Putamen (tissue), 1 donor: ENCODE results near the gene EPS15.
"Not testable (repeated sequence)": the region's sequence is repeated elsewhere in the genome, so short reads cannot be mapped to it uniquely, and the experiment has no call there.

ENCODE experiments used
- DNase-seq: peaks from one replicate; pipeline ENCODE4 v3.0.0-alpha.2; 2016; ENCODE audit warnings: low spot score

EPS15 gene

DNA sequence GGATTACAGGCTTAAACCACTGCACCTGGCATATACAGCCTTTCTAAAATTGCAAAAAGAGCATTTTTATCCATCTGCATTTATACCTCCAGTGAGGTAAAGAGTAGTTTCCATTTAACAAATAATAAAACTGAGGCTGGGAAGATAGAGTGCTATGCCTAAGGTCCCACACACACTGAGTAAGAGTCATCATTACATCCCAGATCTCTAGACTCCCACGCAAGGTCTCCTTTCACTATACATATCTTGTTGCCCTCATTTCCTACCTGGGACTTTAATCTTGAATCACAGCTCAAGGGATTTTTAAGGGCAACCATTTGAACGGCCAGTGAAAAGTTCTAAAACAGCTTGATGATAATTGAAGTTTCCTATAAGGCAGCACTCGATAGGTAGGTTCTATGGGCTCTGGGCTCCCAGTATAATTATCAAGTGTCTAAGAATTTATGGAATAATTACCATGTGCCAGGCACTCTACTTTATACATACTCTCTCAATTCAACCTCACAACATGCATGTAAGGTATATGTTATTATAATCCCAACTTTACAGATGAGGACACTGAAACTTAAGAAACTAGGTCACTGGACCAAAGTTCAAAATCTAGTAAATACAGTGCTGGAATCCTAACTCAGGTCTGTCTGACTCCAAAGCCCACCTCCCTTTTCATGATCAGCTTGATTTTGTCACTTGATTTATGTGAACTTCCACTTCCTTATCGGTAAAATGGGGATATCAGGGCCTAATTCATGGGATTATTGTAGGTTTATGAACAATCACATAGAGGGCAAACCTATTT is 23.3 kb upstream of the EPS15 start:
- no peak for DNase-seq

DNA sequence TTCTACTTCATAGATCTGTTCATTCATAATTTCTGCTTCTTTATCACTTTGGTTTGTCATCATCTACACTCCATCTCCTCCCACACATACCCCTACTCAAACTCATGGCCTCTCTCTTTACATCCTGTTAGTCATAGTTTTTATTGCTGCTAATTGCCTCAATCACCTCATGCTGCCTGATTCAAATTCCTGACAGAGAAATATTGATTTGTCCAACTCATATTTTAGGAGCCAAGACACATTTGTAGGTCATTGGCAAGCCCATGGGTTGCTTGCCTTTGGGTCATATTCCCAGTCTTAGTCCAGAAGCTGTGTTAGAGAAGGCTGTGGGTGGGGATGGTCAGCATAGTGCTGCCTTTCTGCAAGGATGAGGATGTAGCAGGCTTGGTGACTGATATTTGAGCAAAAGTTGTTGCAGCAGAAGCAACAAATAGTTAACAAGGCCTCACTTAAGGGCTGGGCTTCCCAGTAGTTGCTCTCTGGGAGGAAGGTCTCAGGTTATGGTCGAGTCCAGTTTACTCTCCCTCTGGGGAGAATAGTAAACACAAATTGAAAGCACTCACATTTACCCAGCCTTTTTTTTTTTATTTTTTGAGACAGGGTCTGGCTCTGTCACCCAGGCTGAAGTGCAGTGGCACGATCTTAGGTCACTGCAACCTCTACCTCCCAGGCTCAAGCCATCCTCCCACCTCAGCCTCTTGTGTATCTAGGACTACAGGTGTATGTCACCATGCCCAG is 22.4 kb upstream of the EPS15 start:
- DNase-seq = no peak

DNA sequence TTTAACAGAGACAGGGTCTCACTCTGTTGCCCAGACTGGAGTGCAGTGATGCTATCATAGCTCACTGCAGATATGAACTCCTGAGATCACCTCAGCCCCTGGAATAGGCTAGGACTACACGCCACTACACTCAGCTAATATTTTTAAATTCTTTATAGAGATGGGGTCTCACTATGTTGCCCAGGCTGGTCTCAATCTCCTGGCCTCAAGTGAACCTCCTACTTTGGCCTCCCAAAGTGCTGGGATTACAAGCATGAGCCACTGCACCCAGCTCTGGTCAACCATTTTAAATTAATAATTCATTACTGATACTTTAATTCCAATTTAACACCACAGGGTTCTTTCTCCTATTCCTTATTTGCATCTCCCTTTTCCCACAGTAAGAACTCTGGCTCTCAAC is 18.5 kb upstream of the EPS15 start:
- DNase-seq = no peak

DNA sequence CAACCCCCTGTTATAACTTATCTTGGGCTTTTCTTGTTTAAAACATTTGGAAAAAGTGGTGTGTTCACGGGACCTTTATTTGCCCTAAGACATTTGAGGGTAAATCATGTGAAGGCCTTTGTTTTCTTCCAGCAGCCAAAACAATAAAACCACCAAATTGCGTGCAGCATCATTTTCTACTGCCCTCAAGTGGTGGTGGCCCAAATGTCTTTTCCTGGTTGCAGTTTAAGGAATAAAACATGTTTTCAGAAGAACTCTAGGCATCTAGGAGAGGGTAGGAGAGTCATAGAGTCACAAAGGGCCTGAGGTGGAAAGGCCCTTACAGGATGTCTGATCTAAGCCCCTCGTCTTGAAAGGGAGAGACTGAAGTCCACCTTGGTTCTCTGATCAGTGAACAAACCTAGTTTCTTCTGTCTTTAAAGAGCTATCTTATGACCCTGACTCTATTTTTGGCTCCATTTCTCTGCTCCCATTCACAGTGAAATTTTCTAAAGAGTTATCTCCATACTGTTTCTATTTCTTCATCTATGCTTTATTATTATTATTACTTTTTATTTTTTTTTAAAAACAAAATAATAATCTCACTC is 16.0 kb upstream of the EPS15 start:
- peak; percentile 87 for DNase-seq

DNA sequence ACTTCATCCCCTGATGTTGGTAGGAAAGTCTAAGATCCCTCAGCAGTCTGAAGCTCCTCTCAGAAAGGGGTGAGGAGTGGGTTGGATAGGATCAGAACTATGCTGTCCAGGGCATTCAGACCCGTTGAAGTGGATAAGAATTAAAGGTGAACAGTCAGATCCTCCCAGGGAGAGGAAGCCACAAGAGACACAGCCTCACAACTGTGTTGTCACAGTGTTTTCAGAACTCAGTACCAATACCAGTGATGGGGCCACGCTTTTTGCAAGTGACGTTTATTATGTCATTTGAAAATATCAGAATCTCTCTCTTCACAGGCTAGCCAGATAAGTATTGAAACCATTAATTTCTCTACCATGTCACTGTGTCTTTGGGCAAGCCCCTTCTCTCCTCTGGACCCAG is 15.4 kb upstream of the EPS15 start:
- DNase-seq = no peak

DNA sequence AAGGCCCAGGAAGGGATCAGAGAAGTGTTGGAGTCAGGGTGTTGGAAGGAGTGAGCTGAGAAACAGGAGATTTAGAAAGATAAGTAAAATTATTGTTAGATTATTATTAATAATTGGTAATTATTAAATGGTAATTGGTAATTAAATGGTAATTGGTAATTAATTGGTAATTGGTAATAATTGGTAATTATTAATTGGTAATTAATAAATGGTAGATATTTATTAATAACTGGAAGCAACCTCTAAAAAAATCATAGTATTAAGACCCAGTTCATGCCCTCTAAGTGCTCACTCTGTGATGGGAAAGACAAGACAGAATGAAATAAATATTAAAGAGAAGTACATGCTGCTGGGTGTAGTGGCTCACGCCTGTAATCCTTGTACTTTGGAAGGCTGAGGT is 13.8 kb upstream of the EPS15 start:
- no peak for DNase-seq

DNA sequence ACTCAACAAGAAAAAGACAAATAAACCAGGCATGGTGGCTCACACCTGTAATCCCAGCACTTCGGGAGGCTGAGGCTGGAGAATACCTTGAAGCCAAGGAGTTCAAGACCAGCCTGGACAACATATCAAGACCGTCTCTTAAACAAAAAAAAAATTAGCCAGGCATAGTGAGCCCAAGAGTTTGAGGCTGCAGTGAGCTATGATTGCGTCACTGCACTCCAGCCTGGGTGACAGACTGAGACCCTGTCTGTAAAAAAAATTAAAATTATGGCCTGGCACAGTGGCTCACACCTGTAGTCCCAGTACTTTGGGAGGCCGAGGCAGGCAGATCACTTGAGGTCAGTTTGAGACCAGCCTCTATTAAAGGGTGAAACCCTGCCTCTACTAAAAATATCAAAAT is 11.4 kb upstream of the EPS15 start:
- not testable (repeated sequence) for DNase-seq

DNA sequence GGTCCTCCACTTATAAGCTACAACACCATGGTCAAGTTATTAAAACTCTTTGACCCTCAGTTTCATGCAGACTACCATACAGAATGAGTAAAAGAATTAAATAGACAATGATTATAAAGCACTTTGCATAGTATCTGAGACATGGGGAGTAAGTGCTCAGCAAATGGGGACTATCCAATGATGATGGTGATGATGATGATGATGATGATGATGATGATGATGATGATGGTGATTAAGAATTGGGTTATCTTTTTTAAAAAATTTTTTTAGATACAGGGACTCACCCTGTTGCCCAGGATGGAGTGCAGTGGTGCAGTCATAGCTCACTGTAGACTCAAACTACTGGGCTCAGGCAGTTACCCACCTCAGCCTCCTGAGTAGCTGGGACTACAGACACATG is 8.1 kb upstream of the EPS15 start:
- no peak for DNase-seq

DNA sequence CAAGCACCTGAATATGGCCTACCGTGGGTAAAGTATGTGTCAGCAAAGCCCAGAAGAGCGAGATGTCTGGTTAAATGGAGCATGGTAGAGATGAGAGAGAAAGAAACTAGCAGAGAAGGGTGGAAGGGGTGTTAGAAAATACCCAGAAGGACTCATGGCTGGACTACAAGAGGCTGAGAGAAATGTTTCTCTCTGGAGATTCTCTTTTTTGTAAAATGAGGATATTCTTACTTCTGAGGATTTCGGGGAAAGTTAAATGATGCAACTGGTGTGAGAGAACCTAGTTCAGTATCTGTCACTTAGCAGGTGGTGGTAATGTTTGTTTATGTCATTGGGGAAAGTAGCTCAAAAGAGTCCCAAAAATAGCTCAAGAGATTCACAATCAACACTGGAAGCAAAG is 7.2 kb upstream of the EPS15 start:
- no peak for DNase-seq

DNA sequence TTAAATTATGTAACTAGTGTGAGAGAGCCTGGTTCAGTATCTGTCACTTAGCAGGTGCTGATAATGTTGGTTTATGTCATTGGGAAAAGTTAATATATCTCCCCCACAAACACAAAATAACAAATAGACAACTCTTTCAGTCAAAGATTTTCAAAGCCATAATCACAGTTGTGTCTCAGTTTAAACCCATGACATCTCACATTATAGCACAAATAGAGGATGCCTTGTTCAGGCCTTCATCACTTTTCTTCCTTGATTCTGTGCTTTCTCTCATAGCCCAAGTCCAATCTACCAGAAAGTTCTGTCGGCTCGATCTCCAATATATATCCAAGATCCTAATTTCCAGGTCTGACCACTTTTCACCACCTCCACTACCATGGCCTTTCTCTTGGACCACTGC is 6.2 kb upstream of the EPS15 start:
- no peak for DNase-seq

DNA sequence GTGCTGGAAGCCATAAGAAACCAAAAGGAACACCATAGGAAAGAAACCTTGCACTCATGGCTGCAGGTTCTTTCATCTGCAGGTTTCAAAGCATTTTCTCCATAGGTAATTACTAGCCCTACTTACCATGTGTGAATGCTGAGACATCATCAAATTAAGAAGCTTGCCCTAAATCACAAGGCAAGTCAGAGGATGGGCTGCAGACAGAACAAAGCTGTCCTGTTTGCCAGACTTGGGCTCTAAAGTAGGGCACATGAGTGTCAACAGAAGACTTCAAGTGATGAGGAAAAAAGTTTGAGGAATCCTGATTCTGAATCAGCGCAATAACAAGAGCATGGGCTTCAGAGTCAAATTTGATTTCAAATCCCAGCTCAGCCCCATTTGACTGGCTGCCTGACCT is 5.8 kb upstream of the EPS15 start:
- DNase-seq = no peak

DNA sequence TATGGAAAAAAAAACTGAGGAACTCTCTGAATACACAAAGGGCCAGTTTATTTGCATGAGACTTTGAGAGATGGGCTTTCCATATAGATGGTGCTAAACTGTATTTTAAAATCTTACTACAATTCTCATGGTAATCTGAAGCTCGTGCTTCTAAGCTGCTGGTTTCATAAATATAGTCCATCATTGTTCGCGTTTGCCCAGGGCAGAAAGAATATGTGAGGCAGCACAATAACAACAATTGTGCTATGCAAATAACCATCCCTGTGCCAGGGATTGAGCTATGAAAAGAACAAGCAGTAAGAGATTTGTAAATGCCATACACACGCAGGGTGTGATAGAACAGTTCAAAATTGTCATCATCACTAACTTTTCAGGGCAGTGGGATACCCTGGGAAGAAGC is 4.9 kb upstream of the EPS15 start:
- peak; percentile 87 for DNase-seq

DNA sequence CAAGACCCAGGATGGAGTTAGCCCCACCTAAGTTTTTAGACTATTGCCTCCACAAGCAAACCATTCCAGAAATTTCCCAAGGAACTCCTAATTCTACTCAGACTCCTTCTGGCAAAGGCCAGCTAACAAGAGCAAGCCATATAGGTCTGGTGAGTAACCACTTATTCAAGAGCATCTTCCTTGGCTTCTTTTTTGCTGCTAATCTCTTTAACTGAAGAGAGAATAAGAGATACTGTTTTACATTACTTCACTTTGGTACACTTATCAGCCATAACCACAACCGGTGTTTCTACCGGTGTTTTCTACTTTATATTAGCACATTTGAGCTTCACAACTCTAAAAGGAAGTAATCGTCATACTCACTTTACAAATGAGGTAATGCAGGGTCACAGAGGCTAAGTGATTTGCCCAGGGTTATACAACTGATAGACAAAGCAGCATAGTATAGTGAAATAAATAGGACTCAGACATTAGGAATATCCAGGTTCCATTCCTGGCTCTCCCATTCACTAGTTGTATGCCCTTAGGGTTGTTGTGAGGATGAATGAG is 1.7 kb upstream of the EPS15 start:
- DNase-seq = no peak

DNA sequence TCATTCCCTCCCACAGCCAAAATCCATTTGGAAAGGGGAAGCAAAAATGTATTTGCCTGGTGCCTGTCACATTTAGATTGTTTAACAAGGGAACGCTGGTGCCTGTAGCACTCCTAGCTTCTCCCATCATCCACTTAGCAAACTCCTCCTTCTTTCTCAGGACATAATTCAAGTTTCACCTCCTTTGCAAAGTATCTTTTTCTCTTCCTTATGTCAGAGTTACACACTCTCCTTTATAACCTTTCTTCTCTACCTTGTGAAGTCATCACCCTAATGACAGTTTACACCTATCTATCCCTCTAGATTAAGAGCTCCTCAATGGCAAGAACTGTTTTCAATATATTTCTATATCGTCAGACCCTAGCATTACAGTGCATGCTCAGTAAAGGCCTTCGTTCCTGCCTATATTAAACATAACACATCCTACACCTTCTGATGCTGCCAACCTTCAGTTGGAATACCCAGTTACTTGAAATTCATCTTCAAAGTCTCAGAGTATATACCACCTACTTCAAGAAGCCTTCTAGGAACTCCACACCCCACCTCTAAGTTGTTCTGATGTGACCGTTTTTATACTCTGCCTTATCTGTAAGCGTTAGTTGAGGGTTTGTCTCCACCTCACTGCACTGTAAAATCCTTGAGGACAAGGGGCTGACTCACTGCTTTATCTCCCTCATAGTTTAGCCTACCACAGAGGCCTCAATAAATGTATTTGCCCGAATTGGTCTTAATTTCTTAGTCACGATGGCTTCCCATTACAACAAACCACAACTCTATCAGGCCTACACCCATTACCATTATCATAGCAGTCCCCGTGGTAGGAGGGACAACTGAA is 1.0 kb upstream of the EPS15 start:
- no peak for DNase-seq

DNA sequence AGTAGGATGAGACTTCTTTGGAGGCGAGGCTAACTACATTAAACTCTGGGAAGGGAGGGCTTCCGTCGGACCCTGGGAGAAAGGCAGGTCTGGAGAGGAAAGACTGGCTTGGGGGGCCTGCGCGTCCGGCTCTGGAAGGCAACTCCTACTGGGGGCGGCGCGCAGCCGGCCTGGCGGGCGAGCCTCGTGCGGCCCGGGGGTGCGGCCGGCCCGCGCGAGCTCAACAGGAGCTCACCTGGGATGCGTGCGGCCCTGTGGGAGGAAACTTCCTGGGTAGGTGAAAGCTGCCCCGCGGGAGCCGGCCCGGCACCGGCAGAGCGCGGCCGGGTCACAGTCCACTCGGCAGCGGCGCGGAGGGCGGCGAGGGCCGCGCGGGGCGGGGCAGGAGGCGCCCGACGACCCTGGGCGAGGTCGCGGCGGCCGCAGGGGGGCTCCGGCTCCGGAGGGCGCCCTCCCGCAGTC is 449 bp downstream of the EPS15 start:
- DNase-seq = no peak

DNA sequence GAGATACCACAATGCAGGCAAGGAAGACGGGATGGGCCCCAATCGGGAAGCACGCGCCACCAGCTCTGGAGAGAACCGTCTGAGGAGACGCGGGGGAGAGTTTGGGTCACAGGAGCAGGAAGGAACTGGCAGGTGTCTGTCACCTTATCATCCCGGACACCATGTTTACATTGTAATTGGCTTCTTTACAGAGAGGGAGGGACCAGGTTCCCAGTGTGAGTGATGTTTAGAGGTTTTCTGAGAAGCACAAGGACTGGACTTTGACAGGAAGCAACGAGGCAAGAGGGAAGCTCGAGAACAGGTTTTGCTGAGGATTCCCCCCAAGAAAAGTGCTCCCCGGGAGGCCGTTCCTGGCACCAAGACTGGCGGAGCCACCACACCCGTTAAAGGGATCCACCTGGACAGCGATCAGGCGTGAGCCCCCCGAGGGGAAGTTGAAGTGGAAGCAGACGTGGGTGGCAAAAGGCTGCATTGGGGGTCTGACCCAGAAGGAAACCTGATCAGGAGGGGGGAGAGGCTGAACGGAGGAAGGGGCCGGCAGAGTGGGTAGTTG is 957 bp downstream of the EPS15 start:
- peak; percentile 48 for DNase-seq

DNA sequence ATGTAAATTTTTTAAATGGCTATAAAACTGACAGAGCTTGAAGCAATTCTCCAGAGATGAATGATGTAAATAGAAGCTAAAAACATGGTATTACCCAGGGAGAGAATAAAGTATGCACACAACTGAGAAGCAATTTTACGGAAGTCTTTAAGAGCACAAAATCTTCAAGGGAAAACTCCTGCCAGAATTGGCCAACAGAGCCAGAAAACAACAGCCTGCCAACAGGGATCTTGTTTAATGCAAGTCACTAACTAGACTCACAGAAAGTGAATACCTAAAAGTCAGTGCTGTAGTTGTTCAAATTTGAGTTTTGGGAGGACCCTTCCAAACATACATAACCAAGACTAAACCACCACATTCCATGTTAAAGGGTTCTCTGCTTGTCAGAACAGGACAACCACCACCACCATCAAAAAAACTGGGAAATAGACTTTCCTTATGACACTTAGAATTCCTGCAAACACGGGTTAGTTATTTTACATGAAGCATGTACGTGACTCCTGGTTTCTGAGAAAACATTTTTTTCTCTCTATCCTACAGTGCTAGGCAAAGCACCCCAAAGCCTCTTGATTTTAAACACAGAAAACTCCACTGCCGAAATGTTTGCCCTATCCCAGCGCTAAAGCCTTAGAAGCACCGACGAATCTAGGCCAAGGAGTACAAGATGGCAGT is 1.6 kb downstream of the EPS15 start:
- peak; percentile 40 for DNase-seq

DNA sequence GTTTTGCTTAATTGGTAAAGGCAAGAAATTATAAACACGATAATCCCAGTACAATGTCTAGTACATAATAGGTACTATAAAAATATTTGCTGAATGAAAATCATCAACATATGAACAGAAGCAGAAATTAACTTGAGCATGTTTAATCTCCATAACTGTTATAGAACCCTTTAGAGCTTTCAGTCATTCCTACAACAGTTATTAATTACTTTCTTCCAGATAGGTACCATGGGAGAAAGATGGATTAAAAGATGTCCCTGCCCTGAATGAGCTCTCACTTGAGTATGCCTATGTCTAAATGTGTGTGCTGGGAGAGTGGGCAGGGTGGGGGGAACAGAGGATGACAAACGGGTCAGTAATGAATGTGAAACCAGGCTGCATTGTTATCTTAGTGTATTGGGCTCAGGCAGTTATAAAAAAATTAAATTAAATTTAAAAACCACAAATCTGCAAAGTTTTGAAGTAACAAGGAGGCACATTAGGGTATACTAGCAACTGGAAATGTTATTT is 2.4 kb downstream of the EPS15 start:
- no peak for DNase-seq

DNA sequence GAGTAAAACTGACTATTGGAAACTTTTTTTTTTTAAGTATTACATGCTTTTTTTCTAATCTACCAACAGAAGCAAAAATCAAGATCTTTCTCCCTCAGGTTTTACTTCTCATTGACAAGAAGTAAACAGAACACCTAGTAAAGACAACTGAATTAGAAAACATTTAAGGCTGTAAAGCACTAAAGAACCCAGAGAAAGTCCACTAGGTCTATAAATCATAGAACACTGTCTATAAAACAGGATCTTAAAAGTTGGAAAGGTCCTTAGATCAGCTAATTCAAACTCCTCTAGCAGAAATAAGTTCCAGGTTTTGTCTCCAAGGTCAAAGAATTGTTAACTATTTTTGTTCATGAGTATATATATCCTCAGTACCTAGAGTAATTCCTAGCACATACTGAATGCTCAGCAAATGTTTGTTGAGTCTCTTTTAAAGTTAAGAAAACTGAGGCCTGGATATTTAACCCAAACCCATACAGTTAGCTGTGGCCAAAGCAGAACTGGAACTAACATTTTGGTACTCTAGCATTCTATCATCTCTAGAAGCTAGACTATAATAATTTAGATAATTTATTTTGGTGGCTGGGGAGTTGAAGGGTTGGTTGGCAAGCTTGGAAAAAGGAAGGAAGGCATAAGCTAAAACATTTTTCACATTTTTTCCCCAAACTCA is 3.0 kb downstream of the EPS15 start:
- DNase-seq = no peak

DNA sequence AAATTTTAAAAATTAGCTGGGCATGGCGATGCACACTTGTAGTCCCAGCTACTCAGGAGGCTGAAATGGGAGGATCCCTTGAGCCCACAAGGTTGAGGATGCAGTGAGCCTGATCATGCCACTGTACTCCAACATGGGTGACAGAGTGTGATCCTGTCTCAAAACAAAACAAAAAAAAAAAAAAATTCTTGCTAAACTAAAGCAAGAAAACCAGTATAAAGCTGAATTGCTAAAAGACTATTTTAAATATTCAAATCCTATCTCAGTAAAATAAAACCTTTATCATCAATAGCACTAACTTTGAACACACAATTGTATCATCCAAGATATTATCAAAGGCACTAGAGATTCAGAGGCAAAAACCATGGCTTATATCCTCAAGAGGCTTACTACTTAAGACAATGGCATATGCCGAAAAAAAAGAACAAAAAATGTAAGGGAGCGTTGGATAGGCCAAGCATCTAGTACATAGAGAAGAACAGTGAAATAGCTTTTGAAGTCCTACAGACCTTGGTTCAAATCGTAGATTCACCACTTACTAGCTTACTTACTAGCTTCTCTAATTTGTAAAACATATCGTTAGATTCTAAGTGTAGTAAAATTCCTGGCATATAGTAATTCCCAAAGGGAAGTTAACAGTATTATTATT is 3.6 kb downstream of the EPS15 start:
- no peak for DNase-seq
